Caco-2 (cell line): Measurements from ENCODE around the gene SPOCK1. TPM values are rescaled to one million over a fixed set of nuclear protein-coding genes. Genes with fewer than 3 reads are reported as not detected.

Experiments used
- BruUV-seq: library from RNA; stranded (reverse); fragments of 400-500 nt; replicated peaks from 2 replicates; lab custom pipeline; 2021; lab: Mats Ljungman, UMichigan
- CTCF ChIA-PET: fragments of 300-600 bp; sonication (Branson Sonifier 250); formaldehyde crosslinking; loops from one replicate; lab custom pipeline; 2022; ENCODE audit warnings: antibody characterized with exemption; lab: Charles Lee
- POLR2A ChIA-PET: fragments of 300-600 bp; sonication (Branson Sonifier 250); formaldehyde crosslinking; loops from one replicate; lab custom pipeline; 2022; ENCODE audit warnings: antibody characterized with exemption; lab: Charles Lee
- DNase-seq, 2 experiments: peaks; one replicate each; pipeline versions ENCODE4 v3.0.0 to v3.0.0-alpha.2; 2020 to 2022
- H3K27me3 ChIP-seq: replicated peaks from 2 replicates; pipeline ENCODE4 v1.6.0; 2011; ENCODE audit warnings: low read length; ENCODE audit not compliant: control insufficient read depth, insufficient read depth
- H3K36me3 ChIP-seq: 2 replicates; pipeline ENCODE4 v1.5.1; 2011; ENCODE audit warnings: low read length; ENCODE audit not compliant: control insufficient read depth, insufficient read depth
- H3K4me1 ChIP-seq: fragments of 250-450 bp; sonication (Bioruptor Pico); 2 replicates; pipeline ENCODE4 v1.5.1; 2020; ENCODE audit warnings: mild to moderate bottlenecking
- H3K4me3 ChIP-seq: 2 replicates; pipeline ENCODE4 v1.5.1; 2011; ENCODE audit warnings: low read depth, mild to moderate bottlenecking, control low read depth, low read length
- H3K9me3 ChIP-seq: fragments of 250-450 bp; sonication (Bioruptor Pico); 2 replicates; pipeline ENCODE4 v1.5.1; 2020; ENCODE audit warnings: mild to moderate bottlenecking, moderate library complexity
- H3K27ac Mint-ChIP-seq: one replicate; pipeline ENCODE4 v1.8.0; 2022; ENCODE audit warnings: mixed read lengths; ENCODE audit not compliant: unreplicated experiment
- H3K27me3 Mint-ChIP-seq: one replicate; pipeline ENCODE4 v1.8.0; 2022; ENCODE audit warnings: mixed read lengths; ENCODE audit not compliant: insufficient read depth, unreplicated experiment
- H3K36me3 Mint-ChIP-seq: one replicate; pipeline ENCODE4 v1.8.0; 2022; ENCODE audit warnings: mild to moderate bottlenecking, mixed read lengths; ENCODE audit not compliant: insufficient read depth, unreplicated experiment
- H3K4me1 Mint-ChIP-seq: one replicate; pipeline ENCODE4 v1.8.0; 2022; ENCODE audit warnings: low read depth, mixed read lengths; ENCODE audit not compliant: unreplicated experiment
- H3K4me3 Mint-ChIP-seq: one replicate; pipeline ENCODE4 v1.8.0; 2022; ENCODE audit warnings: mild to moderate bottlenecking, moderate library complexity, mixed read lengths; ENCODE audit not compliant: unreplicated experiment
- H3K9me3 Mint-ChIP-seq: one replicate; pipeline ENCODE4 v1.8.0; 2022; ENCODE audit warnings: mixed read lengths; ENCODE audit not compliant: unreplicated experiment
- CTCF ChIP-seq, 2 experiments: fragments of 200-600 bp in 1 of 2; IDR thresholded peaks; 1 replicate in 1 of 2; 2 replicates in 1 of 2; pipeline versions ENCODE4 v1.5.1 to v1.8.0; 2011 to 2022; ENCODE audit warnings: antibody characterized with exemption in 1 of 2, control low read depth in 1 of 2, inconsistent platforms in 1 of 2, low read depth in 1 of 2, low read length in 1 of 2, mild to moderate bottlenecking in 1 of 2, moderate library complexity in 1 of 2; ENCODE audit not compliant: insufficient read depth in 1 of 2, severe bottlenecking in 1 of 2, unreplicated experiment in 1 of 2
- intact Hi-C: fragments of 100-400 bp; cut with micrococcal nuclease; formaldehyde crosslinking; loops from one replicate; pipeline ENCODE4 v1.10.0; 2022; ENCODE audit not compliant: unreplicated experiment
- total RNA-seq: library from RNA; stranded (reverse); gene quantifications from 2 replicates; pipeline ENCODE4 v1.2.3, GENCODE V29; 2022

Gene SPOCK1
- total RNA-seq, 1 experiment from 2014 or later, result not detected

GRCh38 chr5:137355708-137356107 is 143.4 kb downstream of the SPOCK1 start:
- H3K36me3 ChIP-seq, result no peaks in the 10 kb centered on the region
- no peaks in the 10 kb centered on the region for H3K9me3 Mint-ChIP-seq
- no TSS peak for BruUV-seq
- CTCF ChIA-PET, result no interaction called here
- no peaks in the 10 kb centered on the region for H3K9me3 ChIP-seq
- no peak overlapping the region for H3K27ac Mint-ChIP-seq
- no peak overlapping the region for H3K4me3 ChIP-seq
- H3K36me3 Mint-ChIP-seq, result no peaks in the 10 kb centered on the region
- H3K4me1 Mint-ChIP-seq, result no peaks in the 10 kb centered on the region
- H3K27me3 ChIP-seq, result no peaks in the 10 kb centered on the region; the same call in 1 of the 2 replicates
- no peaks in the 10 kb centered on the region for H3K4me1 ChIP-seq
- DNase-seq, result no peak
- H3K27me3 Mint-ChIP-seq, result peaks cover 18% of the 10 kb centered on the region
- intact Hi-C loops, result no loop called here
- POLR2A ChIA-PET, result no interaction called here
- H3K4me3 Mint-ChIP-seq, result no peak overlapping the region
- TF ChIP-seq CTCF (IDR thresholded peaks at IDR 0.05; ENCODE audit: insufficient read depth in 1 of 2, low read depth in 1 of 2, low read length in 1 of 2, severe bottlenecking in 1 of 2, unreplicated experiment in 1 of 2), result no peak

- ChIA-PET POLR2A (no interaction called here), CTCF (no interaction called here)
Observed at GRCh38 chr5:137352095-137352494, 147.0 kb downstream of the SPOCK1 start.

GRCh38 chr5:137350791-137351190 is 148.3 kb downstream of the SPOCK1 start:
- CTCF ChIA-PET, result no interaction called here
- H3K27me3 ChIP-seq, result 0 out of 2 replicates have a peak, but pooled peaks cover 1% of the 10 kb centered on the region
- no peak for TF ChIP-seq CTCF (IDR thresholded peaks at IDR 0.05; ENCODE audit: insufficient read depth in 1 of 2, low read depth in 1 of 2, low read length in 1 of 2, severe bottlenecking in 1 of 2, unreplicated experiment in 1 of 2)
- no peaks in the 10 kb centered on the region for H3K9me3 ChIP-seq
- H3K4me1 ChIP-seq, result no peaks in the 10 kb centered on the region
- Mint-ChIP-seq H3K36me3 (no peaks in the 10 kb centered on the region), H3K4me1 (no peaks in the 10 kb centered on the region), H3K27me3 (peaks cover 18% of the 10 kb centered on the region), H3K9me3 (no peaks in the 10 kb centered on the region), H3K4me3 (no peak overlapping the region), H3K27ac (no peak overlapping the region)
- POLR2A ChIA-PET, result no interaction called here
- no TSS peak for BruUV-seq
- DNase-seq, result no peak
- H3K4me3 ChIP-seq, result no peak overlapping the region
- H3K36me3 ChIP-seq, result no peaks in the 10 kb centered on the region
- intact Hi-C loops, result no loop called here

More at GRCh38 chr5:137352095-137352494, 147.0 kb downstream of the SPOCK1 start:
- no peaks in the 10 kb centered on the region for H3K9me3 ChIP-seq
- H3K4me1 ChIP-seq, result no peaks in the 10 kb centered on the region
- no peak for DNase-seq
- Mint-ChIP-seq H3K27me3 (peaks cover 21% of the 10 kb centered on the region), H3K4me1 (no peaks in the 10 kb centered on the region), H3K36me3 (no peaks in the 10 kb centered on the region), H3K9me3 (no peaks in the 10 kb centered on the region), H3K4me3 (no peak overlapping the region), H3K27ac (no peak overlapping the region)
- no peak overlapping the region for H3K4me3 ChIP-seq
- no peaks in the 10 kb centered on the region for H3K36me3 ChIP-seq
- intact Hi-C loops, result no loop called here
- TF ChIP-seq CTCF (IDR thresholded peaks at IDR 0.05; ENCODE audit: insufficient read depth in 1 of 2, low read depth in 1 of 2, low read length in 1 of 2, severe bottlenecking in 1 of 2, unreplicated experiment in 1 of 2), result no peak
- H3K27me3 ChIP-seq, result 0 out of 2 replicates have a peak, but pooled peaks cover 1% of the 10 kb centered on the region
- no TSS peak for BruUV-seq
